IMR-90 (cell line): ENCODE results near the gene PPP6R3. TPM values are rescaled to one million over a fixed set of nuclear protein-coding genes. Genes with fewer than 3 reads are reported as not detected.

Experiments
- ATAC-seq: fragments of 200-7000 bp; cut with Tn5 transposase; 2 replicates; pipeline ENCODE4 v1.9.1; 2020; ENCODE audit warnings: low read depth, mild to moderate bottlenecking, moderate library complexity
- BruUV-seq: library from RNA; stranded (reverse); fragments of 400-500 nt; replicated peaks from 2 replicates; lab custom pipeline; 2021; lab: Mats Ljungman, UMichigan
- CTCF ChIA-PET: fragments of 300-600 bp; formaldehyde crosslinking; extraction: SDS; loops from one replicate; lab custom pipeline; 2021; ENCODE audit warnings: antibody characterized with exemption; lab: Yijun Ruan, JAX
- POLR2A ChIA-PET: fragments of 300-600 bp; sonication (Branson Sonifier 250); formaldehyde crosslinking; loops from one replicate; lab custom pipeline; 2022; ENCODE audit warnings: antibody characterized with exemption; ENCODE audit not compliant: unreplicated experiment; lab: Charles Lee
- DNase-seq: peaks from one replicate; pipeline ENCODE4 v3.0.0; 2013
- H2AFZ ChIP-seq: replicated peaks from 2 replicates; pipeline ENCODE3; 2013; ENCODE audit warnings: low read length, mild to moderate bottlenecking; ENCODE audit not compliant: poor library complexity
- H2AK5ac ChIP-seq: 2 replicates; pipeline ENCODE4 v1.6.1; 2013; ENCODE audit warnings: low read depth, low read length, inconsistent platforms
- H2AK9ac ChIP-seq: replicated peaks from 2 replicates; pipeline ENCODE3; 2013; ENCODE audit warnings: mild to moderate bottlenecking, low read depth, low read length, moderate library complexity; ENCODE audit not compliant: poor library complexity
- H2BK120ac ChIP-seq: 2 replicates; pipeline ENCODE4 v1.6.1; 2013; ENCODE audit warnings: low read depth, low read length, inconsistent platforms
- H2BK15ac ChIP-seq: 3 replicates; pipeline ENCODE4 v1.6.1; 2013; ENCODE audit warnings: low read depth, low read length, inconsistent platforms
- H2BK20ac ChIP-seq: 2 replicates; pipeline ENCODE4 v1.6.1; 2013; ENCODE audit warnings: low read depth, mild to moderate bottlenecking, inconsistent platforms, low read length, moderate library complexity
- H2BK5ac ChIP-seq: 2 replicates; pipeline ENCODE4 v1.6.1; 2013; ENCODE audit warnings: mild to moderate bottlenecking, low read depth, low read length, inconsistent platforms; ENCODE audit not compliant: poor library complexity, severe bottlenecking
- H3K14ac ChIP-seq: replicated peaks from 2 replicates; pipeline ENCODE4 v1.6.1; 2013; ENCODE audit warnings: low read depth, low read length, inconsistent platforms
- H3K18ac ChIP-seq: 2 replicates; pipeline ENCODE4 v1.6.1; 2013; ENCODE audit warnings: low read depth, low read length, control low read depth
- H3K23ac ChIP-seq: 2 replicates; pipeline ENCODE4 v1.6.1; 2013; ENCODE audit warnings: low read depth, low read length, inconsistent platforms
- H3K27ac ChIP-seq: 2 replicates; pipeline ENCODE4 v1.5.1; 2013; ENCODE audit warnings: mild to moderate bottlenecking, control low read depth, low read length; ENCODE audit not compliant: insufficient read depth
- H3K27me3 ChIP-seq: 2 replicates; pipeline ENCODE4 v1.6.1; 2013; ENCODE audit warnings: low read length; ENCODE audit not compliant: control insufficient read depth, insufficient read depth
- H3K36me3 ChIP-seq: 2 replicates; pipeline ENCODE4 v1.6.1; 2013; ENCODE audit warnings: low read length, mixed read lengths; ENCODE audit not compliant: control insufficient read depth, insufficient read depth
- H3K4ac ChIP-seq: 2 replicates; pipeline ENCODE4 v1.6.1; 2013; ENCODE audit warnings: low read depth, low read length, inconsistent platforms
- H3K4me1 ChIP-seq: 2 replicates; pipeline ENCODE4 v1.6.1; 2013; ENCODE audit warnings: low read length, mixed read lengths; ENCODE audit not compliant: control insufficient read depth, insufficient read depth
- H3K4me2 ChIP-seq: 2 replicates; pipeline ENCODE4 v1.6.1; 2013; ENCODE audit warnings: low read depth, mild to moderate bottlenecking, control low read depth, low read length, moderate library complexity
- H3K4me3 ChIP-seq: 2 replicates; pipeline ENCODE4 v1.5.1; 2013; ENCODE audit warnings: low read depth, mild to moderate bottlenecking, control low read depth, low read length, moderate library complexity; ENCODE audit not compliant: insufficient read depth
- H3K56ac ChIP-seq: 2 replicates; pipeline ENCODE4 v1.6.1; 2013; ENCODE audit warnings: low read length, inconsistent platforms; ENCODE audit not compliant: insufficient read depth; ENCODE audit errors: extremely low read depth
- H3K79me1 ChIP-seq, 2 experiments: 2 replicates each; pipeline ENCODE4 v1.6.1; 2013; ENCODE audit warnings: low read length in 2 of 2, inconsistent platforms in 1 of 2, low read depth in 1 of 2
- H3K9ac ChIP-seq: 2 replicates; pipeline ENCODE4 v1.6.1; 2013; ENCODE audit warnings: low read depth, low read length, control low read depth
- H3K9me1 ChIP-seq: 2 replicates; pipeline ENCODE4 v1.6.1; 2013; ENCODE audit warnings: low read length, inconsistent platforms; ENCODE audit not compliant: insufficient read depth
- H3K9me3 ChIP-seq: 2 replicates; pipeline ENCODE4 v1.6.1; 2013; ENCODE audit warnings: low read length; ENCODE audit not compliant: control insufficient read depth, insufficient read depth
- H4K20me1 ChIP-seq: 2 replicates; pipeline ENCODE4 v1.6.1; 2013; ENCODE audit warnings: low read length, inconsistent platforms; ENCODE audit not compliant: insufficient read depth
- H4K5ac ChIP-seq: 2 replicates; pipeline ENCODE4 v1.6.1; 2013; ENCODE audit warnings: mild to moderate bottlenecking, low read depth, low read length, control low read depth
- H4K8ac ChIP-seq, 2 experiments: 2 replicates each; pipeline ENCODE4 v1.6.1; 2013; ENCODE audit warnings: low read depth in 2 of 2, low read length in 2 of 2, control low read depth in 1 of 2, inconsistent platforms in 1 of 2
- H4K91ac ChIP-seq: 2 replicates; pipeline ENCODE4 v1.6.1; 2013; ENCODE audit warnings: low read depth, low read length, inconsistent platforms; ENCODE audit not compliant: insufficient read depth
- BHLHE40 ChIP-seq: fragments of 150-350 bp; IDR thresholded peaks from 2 replicates; pipeline ENCODE4 v1.6.1; 2016; ENCODE audit warnings: mild to moderate bottlenecking, low read depth, low read length
- CEBPB ChIP-seq: IDR thresholded peaks from 2 replicates; pipeline ENCODE4 v1.6.1; 2012; ENCODE audit warnings: low read depth, low read length, improper control_type of control experiment
- ELK1 ChIP-seq: fragments of 150-350 bp; IDR thresholded peaks from 2 replicates; pipeline ENCODE4 v1.6.1; 2016; ENCODE audit warnings: low read depth, mild to moderate bottlenecking, low read length, moderate library complexity, borderline replicate concordance
- FOS ChIP-seq: fragments of 150-350 bp; IDR thresholded peaks from 2 replicates; pipeline ENCODE4 v1.6.1; 2016; ENCODE audit warnings: low read depth, low read length
- MXI1 ChIP-seq: IDR thresholded peaks from 2 replicates; pipeline ENCODE4 v1.6.1; 2012; ENCODE audit warnings: low read depth, mild to moderate bottlenecking, low read length, moderate library complexity, borderline replicate concordance
- NFE2L2 ChIP-seq: fragments of 150-350 bp; IDR thresholded peaks from 2 replicates; pipeline ENCODE4 v1.6.1; 2016; ENCODE audit warnings: low read depth, mild to moderate bottlenecking, low read length
- POLR2A ChIP-seq: IDR thresholded peaks from 2 replicates; pipeline ENCODE4 v1.6.1; 2012; ENCODE audit warnings: mild to moderate bottlenecking, low read depth, low read length
- RCOR1 ChIP-seq: IDR thresholded peaks from 2 replicates; pipeline ENCODE4 v1.6.1; 2012; ENCODE audit warnings: mild to moderate bottlenecking, low read length, improper control_type of control experiment; ENCODE audit not compliant: insufficient replicate concordance
- RFX5 ChIP-seq: IDR thresholded peaks from 2 replicates; pipeline ENCODE4 v1.8.0; 2012; ENCODE audit warnings: low read depth, mild to moderate bottlenecking, low read length, moderate library complexity
- SMC3 ChIP-seq: fragments of 150-350 bp; IDR thresholded peaks from 2 replicates; pipeline ENCODE4 v1.6.1; 2016; ENCODE audit warnings: low read depth, mild to moderate bottlenecking, antibody characterized with exemption, low read length, moderate library complexity
- WGBS, 2 experiments: methylation state at CpG; one replicate each; pipeline versions ENCODE4 v1.1.5 to v1.1.7; 2013; ENCODE audit warnings: missing lambda C conversion rate in 2 of 2; ENCODE audit not compliant: insufficient read length in 1 of 2; ENCODE audit errors: extremely low coverage in 2 of 2; 5-methylcytosine and 5-hydroxymethylcytosine counted together
- dilution Hi-C: fragments of 300-500 bp; cut with HindIII; formaldehyde crosslinking; loops from one replicate; pipeline ENCODE4 v1.14.3; 2018; ENCODE audit warnings: low sequenced_read_pairs; ENCODE audit not compliant: unreplicated experiment
- in situ Hi-C: fragments of 300-500 bp; cut with MboI; formaldehyde crosslinking; loops from 3 replicates; pipeline ENCODE4 v1.14.3; 2019; ENCODE audit warnings: low sequenced_read_pairs, inconsistent platforms, mixed read lengths
- intact Hi-C: fragments of 100-400 bp; cut with micrococcal nuclease; formaldehyde crosslinking; loops from 2 replicates; pipeline ENCODE4 v1.10.0; 2022
- polyA plus RNA-seq, 3 experiments: library from polyadenylated mRNA; depleted of rRNA; stranded (reverse); fragments of >200 nt; gene quantifications; 2 replicates each; pipeline ENCODE4 v1.2.3, GENCODE V29; 2012; ENCODE audit warnings: low replicate concordance in 1 of 3
- total RNA-seq: library from RNA; depleted of rRNA; stranded (reverse); fragments of >200 nt; gene quantifications from 2 replicates; pipeline ENCODE4 v1.2.3, GENCODE V29; 2012

Gene PPP6R3
- total and polyA plus RNA-seq, 2 of the 4 experiments (the other 2 are of a cell fraction) = 29.0 to 123 TPM

GRCh38 chr11:68574308-68574707 lies 113.8 kb downstream of the PPP6R3 start:
- Histone ChIP-seq H4K91ac (no peak overlapping the region), H3K4me1 (peaks cover 4% of the 10 kb centered on the region), H3K4ac (no peak overlapping the region), H3K9ac (no peak overlapping the region), H3K9me3 (no peaks in the 10 kb centered on the region), H3K4me3 (no peak overlapping the region), H3K9me1 (peaks cover 14% of the 10 kb centered on the region; the same call in 1 of the 2 replicates), H3K27ac (no peak overlapping the region), H3K56ac (no peak overlapping the region), H3K27me3 (no peaks in the 10 kb centered on the region), H2BK120ac (no peak overlapping the region), H4K5ac (no peak overlapping the region), H3K14ac (no peak overlapping the region), H3K18ac (no peak overlapping the region), H3K79me1 (peaks cover 43 to 60% of the 10 kb centered on the region in 2 experiments), H4K20me1 (peaks cover 21% of the 10 kb centered on the region; the same call in 1 of the 2 replicates), H2AK9ac (no peak overlapping the region), H2AFZ (no peak overlapping the region), H2BK15ac (no peak overlapping the region), H2BK5ac (no peak overlapping the region), H3K23ac (no peak overlapping the region), H3K4me2 (no peak overlapping the region), H4K8ac (no peak overlapping the region), H3K36me3 (peaks cover 28% of the 10 kb centered on the region), H2AK5ac (no peak overlapping the region), H2BK20ac (no peak overlapping the region)
- WGBS, 2 experiments = no CpG with 5 or more reads among the region's 1 CpG
- in situ Hi-C loops (no loop called here), dilution Hi-C loops (no loop called here), intact Hi-C loops (loop anchor here (10.0 kb wide), 1 partner anchor 110 kb away; the partner anchor contains the start of gene PPP6R3)
- DNase-seq (peak; percentile 75), ATAC-seq (peak; percentile 79)
- POLR2A ChIA-PET = no interaction called here
- CTCF ChIA-PET = no interaction called here
- BruUV-seq = no TSS peak
- TF ChIP-seq BHLHE40 (no peak), ELK1 (no peak), NFE2L2 (no peak), CEBPB (no peak), RCOR1 (no peak), RFX5 (no peak), MXI1 (no peak), FOS (no peak), SMC3 (no peak), POLR2A (no peak)
